Measurements from ENCODE around the gene RAB23.

The RAB23 gene

DNA sequence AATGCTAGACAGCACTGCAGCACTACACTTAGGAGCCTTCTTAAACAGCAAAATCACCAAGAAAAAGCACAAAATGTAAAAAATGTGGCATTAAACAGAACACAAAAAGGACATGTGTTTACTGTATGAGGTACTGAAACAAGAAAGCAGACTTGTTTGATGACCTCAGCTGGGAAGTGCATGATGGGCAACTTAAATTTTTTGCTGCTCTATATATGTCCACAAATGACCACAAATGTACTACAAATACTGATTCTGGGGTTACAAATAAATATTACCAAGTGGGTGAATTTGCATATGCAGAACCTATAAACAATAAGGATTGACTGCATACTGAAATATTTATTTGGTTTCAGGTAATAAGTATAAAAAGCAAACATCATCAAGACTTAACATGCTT is 13.1 kb downstream of the RAB23 start:
- Histone ChIP-seq H3K4me2 (ENCODE audit: low read depth, low read length, poor library complexity, severe bottlenecking) (no peak overlapping the region), H3K27me3 (ENCODE audit: low read length) (no peaks in the 10 kb centered on the region)

DNA sequence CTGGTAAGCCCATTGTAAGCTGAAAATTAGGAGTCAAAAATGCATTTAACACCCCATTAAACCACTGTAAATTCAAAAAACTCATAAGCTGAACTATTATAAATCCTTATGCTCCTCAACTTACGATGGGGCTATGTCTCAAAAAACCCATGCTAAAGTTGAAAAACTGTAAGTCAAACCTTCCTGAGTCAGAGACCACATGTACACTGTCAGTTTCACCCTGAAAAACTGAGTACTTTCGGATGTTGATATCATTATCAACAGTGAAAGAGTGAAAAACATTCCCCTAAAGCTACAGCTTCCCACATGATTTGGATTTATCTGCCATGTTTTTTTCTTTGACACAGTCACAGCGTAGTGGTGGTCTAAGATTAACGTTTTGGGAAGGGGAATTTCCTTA is 14.2 kb downstream of the RAB23 start:
- Histone ChIP-seq H3K4me2 (ENCODE audit: low read depth, low read length, poor library complexity, severe bottlenecking) (no peak overlapping the region), H3K9me3 (ENCODE audit: insufficient read depth, low read length) (no peaks in the 10 kb centered on the region), H3K9ac (ENCODE audit: low read length) (no peak overlapping the region), H2AFZ (ENCODE audit: low read depth, low read length, severe bottlenecking) (no peak overlapping the region), H3K27me3 (ENCODE audit: low read length) (no peaks in the 10 kb centered on the region), H4K20me1 (ENCODE audit: low read depth, low read length) (peaks cover 3% of the 10 kb centered on the region; the same call in 1 of the 2 replicates), H3K4me3 (ENCODE audit: insufficient read depth, low read length, poor library complexity, severe bottlenecking) (no peak overlapping the region), H3F3A (ENCODE audit: insufficient read depth) (peaks cover 4% of the 10 kb centered on the region; the same call in 1 of the 2 replicates), H3K9me2 (replicated peaks; ENCODE audit: insufficient read depth, low read length) (no peaks in the 10 kb centered on the region), H3K36me3 (ENCODE audit: low read length) (peaks cover 3% of the 10 kb centered on the region; the same call in 1 of the 2 replicates), H3K79me2 (ENCODE audit: insufficient read depth, low read length) (peaks cover 33% of the 10 kb centered on the region), H3K27ac (ENCODE audit: low read depth, low read length) (no peak overlapping the region)
- no peak for TF ChIP-seq EZH2phosphoT487 (conservative IDR thresholded peaks at IDR 0.05; ENCODE audit: low read length)
- TF ChIP-seq, protein P1, sequence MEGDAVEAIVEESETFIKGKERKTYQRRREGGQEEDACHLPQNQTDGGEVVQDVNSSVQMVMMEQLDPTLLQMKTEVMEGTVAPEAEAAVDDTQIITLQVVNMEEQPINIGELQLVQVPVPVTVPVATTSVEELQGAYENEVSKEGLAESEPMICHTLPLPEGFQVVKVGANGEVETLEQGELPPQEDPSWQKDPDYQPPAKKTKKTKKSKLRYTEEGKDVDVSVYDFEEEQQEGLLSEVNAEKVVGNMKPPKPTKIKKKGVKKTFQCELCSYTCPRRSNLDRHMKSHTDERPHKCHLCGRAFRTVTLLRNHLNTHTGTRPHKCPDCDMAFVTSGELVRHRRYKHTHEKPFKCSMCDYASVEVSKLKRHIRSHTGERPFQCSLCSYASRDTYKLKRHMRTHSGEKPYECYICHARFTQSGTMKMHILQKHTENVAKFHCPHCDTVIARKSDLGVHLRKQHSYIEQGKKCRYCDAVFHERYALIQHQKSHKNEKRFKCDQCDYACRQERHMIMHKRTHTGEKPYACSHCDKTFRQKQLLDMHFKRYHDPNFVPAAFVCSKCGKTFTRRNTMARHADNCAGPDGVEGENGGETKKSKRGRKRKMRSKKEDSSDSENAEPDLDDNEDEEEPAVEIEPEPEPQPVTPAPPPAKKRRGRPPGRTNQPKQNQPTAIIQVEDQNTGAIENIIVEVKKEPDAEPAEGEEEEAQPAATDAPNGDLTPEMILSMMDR (IDR thresholded peaks at IDR 0.05; ENCODE audit: insufficient read depth, low read length, poor library complexity, severe bottlenecking) = no peak

More for the DNA sequence above, 13.1 kb downstream of the RAB23 start:
- Histone ChIP-seq H3K79me2 (ENCODE audit: insufficient read depth, low read length) (peaks cover 45% of the 10 kb centered on the region), H3K36me3 (ENCODE audit: low read length) (peaks cover 3% of the 10 kb centered on the region; the same call in 1 of the 2 replicates), H4K20me1 (ENCODE audit: low read depth, low read length) (peaks cover 3% of the 10 kb centered on the region), H3K27ac (ENCODE audit: low read depth, low read length) (no peak overlapping the region), H3K9me2 (replicated peaks; ENCODE audit: insufficient read depth, low read length) (no peaks in the 10 kb centered on the region), H2AFZ (ENCODE audit: low read depth, low read length, severe bottlenecking) (no peak overlapping the region), H3K9me3 (ENCODE audit: insufficient read depth, low read length) (no peaks in the 10 kb centered on the region), H3F3A (ENCODE audit: insufficient read depth) (peaks cover 4% of the 10 kb centered on the region; the same call in 1 of the 2 replicates), H3K9ac (ENCODE audit: low read length) (no peak overlapping the region), H3K4me3 (ENCODE audit: insufficient read depth, low read length, poor library complexity, severe bottlenecking) (no peak overlapping the region)
- TF ChIP-seq, protein P1 (IDR thresholded peaks at IDR 0.05; ENCODE audit: insufficient read depth, low read length, poor library complexity, severe bottlenecking) = no peak
- TF ChIP-seq EZH2phosphoT487 (conservative IDR thresholded peaks at IDR 0.05; ENCODE audit: low read length) = no peak

DNA sequence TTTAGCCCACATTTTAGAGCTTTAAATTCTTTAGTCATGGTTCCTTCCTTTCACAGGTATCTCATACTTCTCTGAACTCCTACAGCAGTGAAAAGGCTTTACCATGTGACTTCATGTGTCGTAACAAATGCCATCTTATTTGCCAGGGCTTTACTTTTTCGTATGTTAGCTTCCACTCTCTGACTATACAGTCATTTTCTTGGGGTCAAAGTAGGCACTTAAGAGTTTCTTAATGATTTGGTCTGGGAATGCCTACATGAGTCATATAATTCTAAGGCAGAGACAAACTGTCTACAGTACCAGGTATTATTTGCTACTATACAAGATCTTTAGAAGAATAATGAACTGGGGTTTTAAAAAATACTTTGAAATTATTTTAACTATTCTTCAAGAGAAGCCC is 15.0 kb downstream of the RAB23 start:
- peaks cover 4% of the 10 kb centered on the region; the same call in 1 of the 2 replicates for H3F3A ChIP-seq (ENCODE audit: insufficient read depth)
- H3K27ac ChIP-seq (ENCODE audit: low read depth, low read length) = no peak overlapping the region
- peaks cover 26% of the 10 kb centered on the region for H3K79me2 ChIP-seq (ENCODE audit: insufficient read depth, low read length)
- H3K9me2 ChIP-seq (replicated peaks; ENCODE audit: insufficient read depth, low read length) = no peaks in the 10 kb centered on the region
- H3K36me3 ChIP-seq (ENCODE audit: low read length) = peaks cover 3% of the 10 kb centered on the region; the same call in 1 of the 2 replicates
- H3K4me3 ChIP-seq (ENCODE audit: insufficient read depth, low read length, poor library complexity, severe bottlenecking) = no peak overlapping the region
- TF ChIP-seq EZH2phosphoT487 (conservative IDR thresholded peaks at IDR 0.05; ENCODE audit: low read length) = no peak
- TF ChIP-seq, protein P1 (IDR thresholded peaks at IDR 0.05; ENCODE audit: insufficient read depth, low read length, poor library complexity, severe bottlenecking) = no peak
- no peaks in the 10 kb centered on the region for H3K27me3 ChIP-seq (ENCODE audit: low read length)
- H3K9ac ChIP-seq (ENCODE audit: low read length) = no peak overlapping the region
- H3K4me2 ChIP-seq (ENCODE audit: low read depth, low read length, poor library complexity, severe bottlenecking) = no peak overlapping the region
- peaks cover 3% of the 10 kb centered on the region; the same call in 1 of the 2 replicates for H4K20me1 ChIP-seq (ENCODE audit: low read depth, low read length)
- H2AFZ ChIP-seq (ENCODE audit: low read depth, low read length, severe bottlenecking) = no peak overlapping the region
- H3K9me3 ChIP-seq (ENCODE audit: insufficient read depth, low read length) = no peaks in the 10 kb centered on the region
